Measurements from ENCODE around the gene FOXD1.

- TF ChIP-seq POLR2AphosphoS5 (IDR thresholded peaks at IDR 0.05; ENCODE audit: low read depth, low read length) (no peak), TAF1 (IDR thresholded peaks at IDR 0.05; ENCODE audit: borderline replicate concordance, low read depth, low read length) (no peak)
Measured at GRCh38 chr5:73471654-73472053, 23.1 kb upstream of the FOXD1 start.
